Esophagus muscularis mucosa (tissue), 4 donors: Measurements from ENCODE around the gene EPHB1. TPM values are rescaled to one million over a fixed set of nuclear protein-coding genes. Genes with fewer than 3 reads are reported as not detected.
"Not testable (repeated sequence)": the region's sequence is repeated elsewhere in the genome, so short reads cannot be mapped to it uniquely, and the experiment has no call there.

Experiments used
- DNase-seq: peaks from one replicate; pipeline ENCODE4 v3.0.0-alpha.2; 2017; ENCODE audit errors: extremely low spot score
- H3K27ac ChIP-seq, 4 donors: fragments of 200-600 bp; sonication (generic); replicated peaks in 1 of 4; 1 replicate in 3 of 4; 2 replicates in 1 of 4; pipeline ENCODE4 v1.5.1; 2016 to 2019; ENCODE audit warnings: mild to moderate bottlenecking in 1 of 4
- H3K27me3 ChIP-seq, 4 donors: fragments of 200-600 bp; sonication (generic); one replicate each; pipeline versions ENCODE4 v1.5.1 to v1.6.0; 2016 to 2019
- H3K36me3 ChIP-seq, 4 donors: fragments of 200-600 bp; sonication (generic); one replicate each; pipeline ENCODE4 v1.5.1; 2016 to 2019
- H3K4me1 ChIP-seq, 4 donors: fragments of 200-600 bp; sonication (generic); one replicate each; pipeline ENCODE4 v1.5.1; 2016 to 2019
- H3K4me3 ChIP-seq, 4 donors: fragments of 200-600 bp; sonication (generic); 1 replicate in 2 of 4; 2 replicates in 2 of 4; pipeline ENCODE4 v1.5.1; 2016 to 2019; ENCODE audit warnings: mild to moderate bottlenecking in 4 of 4, moderate library complexity in 1 of 4
- H3K9me3 ChIP-seq, 4 donors: fragments of 200-600 bp; sonication (generic); 1 replicate in 3 of 4; 2 replicates in 1 of 4; pipeline ENCODE4 v1.5.1; 2016 to 2019
- CTCF ChIP-seq, 3 experiments: fragments of 200-600 bp in 2 of 3; fragments of 450-650 bp in 1 of 3; sonication (generic) in 2 of 3; IDR thresholded peaks; one replicate each; pipeline ENCODE4 v1.5.1; 2017 to 2019; ENCODE audit warnings: antibody characterized with exemption in 3 of 3, mild to moderate bottlenecking in 2 of 3, moderate library complexity in 1 of 3
- EP300 ChIP-seq: sonication (generic); formaldehyde crosslinking; IDR thresholded peaks from one replicate; pipeline ENCODE4 v1.6.1; 2017; ENCODE audit warnings: antibody characterized with exemption
- POLR2A ChIP-seq: fragments of 450-650 bp; IDR thresholded peaks from one replicate; pipeline ENCODE4 v1.6.1; 2017; ENCODE audit warnings: antibody characterized with exemption, moderate library complexity, mild to moderate bottlenecking, low read depth
- POLR2AphosphoS5 ChIP-seq, 2 donors: sonication (generic); formaldehyde crosslinking; IDR thresholded peaks; one replicate each; pipeline ENCODE4 v1.6.1; 2017; ENCODE audit warnings: antibody characterized with exemption in 2 of 2
- WGBS: methylation state at CpG from one replicate; pipeline ENCODE4 v1.1.5; 2018; 5-methylcytosine and 5-hydroxymethylcytosine counted together
- intact Hi-C: fragments of 100-400 bp; cut with DNase I; formaldehyde crosslinking; loops from one replicate; pipeline ENCODE4 v1.15.1; 2023
- total RNA-seq, 4 donors: library from RNA; depleted of rRNA; stranded (reverse); fragments of >200 nt; gene quantifications; one replicate each; pipeline versions ENCODE4 v1.1.0 to v1.2.1, GENCODE V29; 2016

EPHB1 gene
- total RNA-seq, 4 donors from 2014 or later = under 0.01 to 6.1 (median 2.8) TPM

DNA sequence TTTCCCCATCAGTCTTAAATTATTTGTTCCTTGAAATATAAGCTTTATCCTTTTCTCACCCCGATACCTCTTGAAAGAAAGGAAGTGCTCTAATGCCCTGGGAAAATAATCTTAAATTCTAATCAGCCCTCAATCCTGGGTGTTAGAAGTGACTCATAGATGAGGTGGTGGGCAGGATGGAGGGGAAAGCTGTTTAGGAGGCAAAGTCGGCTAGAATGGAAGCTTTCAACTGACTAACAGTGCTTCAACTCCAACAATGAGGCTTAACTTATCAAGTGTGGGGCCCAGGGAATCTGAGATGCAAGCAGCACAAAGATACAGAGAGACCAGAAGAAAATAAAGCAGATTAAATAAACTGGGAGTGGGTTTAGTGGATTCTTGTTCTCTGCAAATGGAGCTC is 175.8 kb downstream of the EPHB1 start:
- no peak for DNase-seq
- no peak overlapping the region for H3K4me3 ChIP-seq
- TF ChIP-seq POLR2A (no peak), EP300 (no peak), POLR2AphosphoS5 (IDR thresholded peaks at IDR 0.05) (no peak)
- no peaks in the 10 kb centered on the region for H3K36me3 ChIP-seq
- no peak overlapping the region for H3K27ac ChIP-seq
- 76% methylated on average over 2 of the region's 2 CpGs for WGBS
- no peaks in the 10 kb centered on the region for H3K4me1 ChIP-seq
- intact Hi-C loops = no loop called here
- no peaks in the 10 kb centered on the region for H3K9me3 ChIP-seq
- H3K27me3 ChIP-seq = no peaks in the 10 kb centered on the region

DNA sequence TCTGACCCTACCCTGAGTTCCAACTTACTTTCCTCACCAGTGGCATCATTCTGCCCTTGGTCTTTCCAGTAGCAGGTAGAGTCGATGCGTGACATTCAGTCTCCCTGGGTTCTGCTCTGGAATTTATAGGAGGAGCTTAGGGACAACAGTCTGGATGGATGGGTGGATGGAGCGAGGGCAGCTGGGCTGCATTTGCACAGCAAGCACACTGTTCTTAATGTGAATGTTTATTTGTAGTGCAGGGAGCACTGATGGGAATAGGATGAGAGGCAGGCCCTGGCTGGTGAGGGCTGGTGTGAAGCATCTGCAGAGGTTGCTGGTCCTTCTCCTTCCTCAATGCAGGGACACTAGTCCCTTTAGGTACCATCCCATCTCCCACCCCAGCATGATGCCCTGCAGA is 176.2 kb downstream of the EPHB1 start:
- DNase-seq = no peak
- 62% methylated on average over 3 of the region's 3 CpGs for WGBS
- Histone ChIP-seq H3K4me1 (no peaks in the 10 kb centered on the region), H3K27ac (no peak overlapping the region), H3K27me3 (no peaks in the 10 kb centered on the region), H3K9me3 (no peaks in the 10 kb centered on the region), H3K4me3 (no peak overlapping the region), H3K36me3 (no peaks in the 10 kb centered on the region)
- TF ChIP-seq POLR2A (no peak), POLR2AphosphoS5 (IDR thresholded peaks at IDR 0.05) (no peak), CTCF (IDR thresholded peaks at IDR 0.05) (no peak), EP300 (no peak)
- intact Hi-C loops = no loop called here

GRCh38 chr3:134971907-134972306 is 176.8 kb downstream of the EPHB1 start:
- H3K27ac ChIP-seq, DNase-seq, H3K27me3 ChIP-seq, H3K4me3 ChIP-seq, H3K9me3 ChIP-seq, H3K4me1 ChIP-seq, H3K36me3 ChIP-seq, intact Hi-C loops: not testable (repeated sequence)

- Histone ChIP-seq H3K4me3 (no peak overlapping the region), H3K27ac (no peak overlapping the region), H3K36me3 (no peaks in the 10 kb centered on the region), H3K4me1 (no peaks in the 10 kb centered on the region), H3K9me3 (no peaks in the 10 kb centered on the region), H3K27me3 (no peaks in the 10 kb centered on the region)
- WGBS = 91% methylated on average over 2 of the region's 2 CpGs
- TF ChIP-seq EP300 (no peak), CTCF (IDR thresholded peaks at IDR 0.05) (no peak), POLR2A (no peak), POLR2AphosphoS5 (IDR thresholded peaks at IDR 0.05) (no peak)
- intact Hi-C loops = no loop called here
- no peak for DNase-seq
These were observed 177.9 kb downstream of the EPHB1 start for GRCh38 chr3:134972836-134973455.

DNA sequence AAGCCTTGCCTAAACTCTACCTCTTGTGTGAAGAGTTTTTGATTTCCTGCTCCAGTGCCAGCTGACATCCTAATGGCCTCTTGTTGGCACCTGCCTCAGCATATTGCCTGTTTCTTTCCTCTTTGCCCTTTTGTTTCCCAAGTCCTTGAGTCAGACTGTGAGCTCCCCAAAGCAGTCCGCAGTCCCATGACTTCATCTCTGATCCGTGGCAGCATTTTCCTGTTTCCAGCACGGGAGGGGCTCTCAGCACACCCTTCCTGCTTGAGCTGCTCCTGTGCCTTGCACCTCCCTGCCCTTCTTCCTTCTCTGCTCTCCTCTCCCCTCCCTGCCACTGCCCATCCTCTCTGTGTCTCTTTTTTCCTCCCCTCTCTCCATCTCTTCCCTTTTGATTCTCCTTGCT is 179.6 kb downstream of the EPHB1 start:
- H3K36me3 ChIP-seq = no peaks in the 10 kb centered on the region
- no peak overlapping the region for H3K4me3 ChIP-seq
- TF ChIP-seq EP300 (no peak), POLR2AphosphoS5 (IDR thresholded peaks at IDR 0.05) (no peak), CTCF (IDR thresholded peaks at IDR 0.05) (no peak), POLR2A (no peak)
- no peaks in the 10 kb centered on the region for H3K9me3 ChIP-seq
- 37% methylated on average over 3 of the region's 3 CpGs for WGBS
- H3K27me3 ChIP-seq = no peaks in the 10 kb centered on the region
- H3K4me1 ChIP-seq = no peaks in the 10 kb centered on the region
- no peak for DNase-seq
- intact Hi-C loops = no loop called here
- H3K27ac ChIP-seq = no peak overlapping the region

DNA sequence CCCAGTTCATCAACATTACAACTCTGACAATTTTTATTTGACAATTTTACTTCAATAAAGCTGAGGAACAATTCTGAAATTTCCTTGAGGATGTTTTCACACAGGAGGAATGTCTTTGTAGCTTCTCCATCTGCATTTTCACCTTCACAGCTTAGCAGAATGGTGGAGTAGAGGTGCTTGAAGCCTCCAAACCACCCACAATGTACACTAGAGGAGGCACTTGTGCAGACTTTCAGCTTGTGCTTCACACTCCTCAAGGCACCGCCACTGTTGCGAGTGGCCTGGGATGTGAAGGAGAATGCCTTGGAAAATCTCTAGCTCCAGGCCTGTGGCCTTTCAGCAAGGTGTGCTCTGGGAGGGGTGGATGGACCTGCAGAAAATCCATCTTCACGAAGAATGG is 181.9 kb downstream of the EPHB1 start:
- intact Hi-C loops = no loop called here
- H3K27me3 ChIP-seq = no peaks in the 10 kb centered on the region
- TF ChIP-seq EP300 (no peak), POLR2AphosphoS5 (IDR thresholded peaks at IDR 0.05) (no peak), CTCF (IDR thresholded peaks at IDR 0.05) (no peak), POLR2A (no peak)
- no peak for DNase-seq
- no peak overlapping the region for H3K27ac ChIP-seq
- no peaks in the 10 kb centered on the region for H3K9me3 ChIP-seq
- H3K36me3 ChIP-seq = no peaks in the 10 kb centered on the region
- no peak overlapping the region for H3K4me3 ChIP-seq
- H3K4me1 ChIP-seq = no peaks in the 10 kb centered on the region
- 91% methylated on average over 3 of the region's 3 CpGs for WGBS
